HG02884 (cell line): Measurements from ENCODE around the gene C11orf21.

Experiments
- ATAC-seq: cut with Tn5 transposase; IDR thresholded peaks from one replicate; pipeline ENCODE4 v1.9.1; 2021; ENCODE audit warnings: mild to moderate bottlenecking, moderate library complexity; ENCODE audit not compliant: unreplicated experiment

C11orf21 gene

DNA sequence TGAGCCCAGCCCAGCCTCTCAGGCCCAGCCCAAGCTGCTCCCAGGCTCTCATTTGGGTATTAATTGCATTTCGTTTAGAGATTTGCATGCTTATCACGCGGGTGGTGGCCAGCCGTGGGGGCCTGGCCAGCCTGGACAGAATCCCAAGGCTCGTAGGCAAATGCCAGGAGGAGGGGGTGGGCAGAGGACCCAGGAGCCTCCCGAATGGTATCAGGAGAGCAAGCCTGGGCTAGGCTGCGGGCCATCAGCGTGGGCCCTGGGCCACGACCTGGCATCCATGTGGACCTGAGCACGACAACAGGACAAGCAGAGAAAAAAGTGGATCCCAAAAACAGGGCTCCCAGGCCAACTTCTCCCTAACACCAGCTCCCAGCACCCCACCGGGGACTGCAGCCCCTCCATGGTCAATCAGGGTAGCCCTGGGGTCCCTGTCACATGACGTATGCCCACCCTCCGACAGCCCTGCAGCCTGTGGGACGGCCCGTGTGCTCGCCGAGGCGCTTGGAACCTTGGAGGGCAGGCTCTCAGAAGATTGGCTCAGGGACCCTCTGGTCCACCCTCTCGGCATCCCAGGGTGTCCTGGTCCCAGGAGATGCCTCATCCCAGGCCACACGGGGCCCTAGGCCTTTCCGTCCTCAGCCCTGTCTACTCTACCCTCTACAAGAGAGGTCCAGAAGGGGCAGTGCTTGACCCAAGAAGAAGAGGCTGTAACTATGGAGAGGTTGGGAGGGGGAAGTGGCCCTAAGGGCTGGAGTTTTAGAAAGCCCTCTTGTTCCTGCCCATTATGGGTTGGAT is 40.1 kb downstream of the C11orf21 start:
- ATAC-seq, result no peak

GRCh38 chr11:2260491-2261364 is 41.0 kb downstream of the C11orf21 start:
- ATAC-seq, result no peak

GRCh38 chr11:2259897-2260451 is 41.7 kb downstream of the C11orf21 start:
- no peak for ATAC-seq

GRCh38 chr11:2259466-2259830 is 42.3 kb downstream of the C11orf21 start:
- no peak for ATAC-seq

DNA sequence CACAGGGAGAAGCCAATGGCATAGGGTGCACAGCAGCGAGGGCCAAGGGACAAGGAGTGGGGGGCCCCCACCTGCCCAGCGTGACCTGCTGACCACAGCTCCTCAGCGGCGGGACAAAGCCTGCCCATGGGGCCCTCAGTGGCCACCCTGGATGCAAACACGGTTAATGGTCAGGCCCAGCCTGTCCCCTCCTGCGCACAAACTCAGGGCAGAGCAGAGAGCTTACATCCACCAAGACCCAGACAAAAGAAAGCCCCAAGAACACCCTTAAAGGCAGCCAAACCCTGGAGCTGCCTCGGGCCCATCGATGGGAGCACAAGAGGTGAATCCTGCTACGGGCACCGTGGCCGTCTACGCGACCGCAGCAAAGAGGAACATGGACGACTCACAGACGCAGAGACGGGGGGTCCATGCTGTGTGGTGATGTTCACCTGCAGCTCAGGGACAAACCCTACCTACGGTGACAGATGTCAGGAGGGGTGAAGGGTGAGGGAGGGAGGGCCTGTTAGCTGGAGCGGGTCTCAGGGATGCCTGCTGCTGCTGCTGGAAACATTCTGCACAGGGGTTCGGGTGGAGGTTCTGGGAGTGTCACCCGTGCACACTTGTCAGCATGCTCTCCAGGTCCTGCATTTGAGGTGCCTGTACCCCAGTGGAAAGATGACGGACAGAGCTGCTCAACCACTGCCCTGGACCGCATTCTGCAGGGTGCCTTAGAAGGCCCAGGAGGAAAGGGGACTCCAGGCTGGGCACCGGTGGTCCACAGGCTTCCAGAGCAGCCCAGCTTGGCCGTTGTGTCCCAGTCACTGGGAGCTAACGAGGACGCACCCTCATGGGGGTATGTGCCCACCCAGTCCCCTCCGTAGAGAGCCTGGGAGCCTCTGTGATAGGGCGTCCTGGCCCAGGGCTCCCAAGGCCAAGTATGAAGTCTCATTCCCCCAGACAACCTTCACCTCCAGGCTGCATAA is 42.9 kb downstream of the C11orf21 start:
- no peak for ATAC-seq

DNA sequence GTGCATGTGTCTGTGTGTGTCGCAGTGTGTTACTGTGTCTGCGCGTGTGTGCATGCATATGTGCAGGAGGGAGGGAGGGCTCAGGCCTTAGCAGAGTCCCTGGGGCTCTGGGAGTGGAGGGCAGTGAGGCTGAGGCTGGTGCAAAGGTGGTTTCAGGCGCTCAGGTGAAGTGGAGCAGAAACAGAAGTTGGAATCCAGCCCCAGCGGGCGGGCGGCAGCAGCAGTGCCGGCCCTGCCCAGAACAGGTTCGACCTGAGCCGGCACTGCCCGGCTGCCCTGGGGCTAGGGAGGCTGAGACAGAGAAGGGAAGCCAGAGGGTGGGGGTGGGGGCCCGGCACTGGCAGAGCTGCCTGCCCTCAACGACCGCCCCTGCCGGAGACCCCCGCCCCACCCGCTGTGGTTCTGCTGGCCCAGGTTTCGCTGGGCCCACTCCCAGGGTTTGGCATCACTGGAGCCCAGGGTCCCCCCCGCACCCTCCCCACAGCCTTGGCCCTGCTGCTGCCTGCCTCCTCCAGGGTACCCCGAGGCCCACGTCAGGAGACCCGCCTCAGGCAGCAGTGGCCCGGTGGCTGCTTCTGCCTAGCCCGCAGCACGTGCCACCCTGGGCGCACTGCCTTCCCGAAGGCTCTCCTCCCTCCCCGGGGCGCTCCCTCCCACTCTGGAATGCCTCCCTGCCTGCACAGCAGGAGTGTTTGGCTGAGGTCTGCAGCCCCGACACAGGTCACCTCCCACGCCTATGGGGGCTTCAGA is 44.6 kb downstream of the C11orf21 start:
- ATAC-seq, result no peak

- ATAC-seq, result no peak
Measured at GRCh38 chr11:2256293-2256913, 45.3 kb downstream of the C11orf21 start.

- no peak for ATAC-seq
Measured at GRCh38 chr11:2252018-2252417, 49.7 kb downstream of the C11orf21 start.

- no peak for ATAC-seq
Measured at GRCh38 chr11:2251138-2251537, 50.6 kb downstream of the C11orf21 start.

- no peak for ATAC-seq
Measured at GRCh38 chr11:2250485-2250884, 51.2 kb downstream of the C11orf21 start.

DNA sequence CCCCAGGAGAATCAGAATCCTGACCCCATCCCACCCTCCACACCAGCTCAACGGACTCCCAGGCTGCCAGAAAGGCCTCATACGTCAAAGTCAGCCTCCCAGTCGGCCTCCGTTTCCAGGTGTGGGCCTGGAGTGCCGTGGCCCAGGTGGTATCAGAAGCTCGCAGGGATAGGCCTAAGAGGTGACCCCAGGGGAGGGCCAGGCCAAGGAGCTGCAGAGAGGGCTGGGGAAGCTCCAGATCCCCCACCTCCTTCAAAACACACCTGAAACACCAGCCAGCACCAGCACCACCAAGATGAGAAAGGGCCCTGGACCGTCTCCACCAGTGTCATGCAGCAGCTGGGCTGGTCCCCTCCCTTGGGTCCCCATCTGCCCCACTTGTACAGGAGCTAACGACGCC is 51.7 kb downstream of the C11orf21 start:
- no peak for ATAC-seq

DNA sequence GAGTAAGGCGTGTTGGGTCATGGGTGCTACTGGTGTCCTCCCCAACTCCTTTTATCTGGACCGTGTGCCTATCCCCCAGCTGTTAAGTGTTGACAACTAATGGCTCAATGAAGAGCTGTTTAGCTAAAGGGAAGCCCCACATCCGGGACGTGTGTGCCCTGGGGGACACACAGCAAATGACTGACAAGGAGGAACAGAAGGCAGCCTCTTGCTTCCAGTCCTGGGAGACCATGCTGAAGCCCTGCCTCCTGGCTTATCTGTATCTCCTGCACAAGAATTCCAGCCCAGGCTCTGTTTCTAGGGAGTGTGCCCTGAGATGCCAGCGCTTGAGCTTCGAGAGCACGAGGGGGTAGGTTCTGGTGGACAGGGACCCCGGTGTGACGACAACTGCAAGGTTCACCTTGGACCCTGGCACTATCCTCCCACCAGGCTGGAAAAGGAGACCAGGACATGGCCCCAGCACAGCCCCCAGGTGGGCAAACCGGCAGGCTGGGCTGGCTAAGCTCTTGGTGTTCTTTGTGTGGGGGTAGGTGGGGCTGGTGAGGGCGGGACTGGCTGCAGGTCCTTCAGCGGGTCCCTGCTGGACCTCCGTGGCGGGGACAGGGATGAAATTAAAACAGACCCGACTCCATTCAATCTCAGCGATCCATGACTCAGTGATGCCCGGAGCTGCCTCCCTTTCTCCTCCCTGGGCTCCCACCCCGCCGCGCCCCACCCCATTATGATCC is 52.4 kb downstream of the C11orf21 start:
- ATAC-seq, result no peak

DNA sequence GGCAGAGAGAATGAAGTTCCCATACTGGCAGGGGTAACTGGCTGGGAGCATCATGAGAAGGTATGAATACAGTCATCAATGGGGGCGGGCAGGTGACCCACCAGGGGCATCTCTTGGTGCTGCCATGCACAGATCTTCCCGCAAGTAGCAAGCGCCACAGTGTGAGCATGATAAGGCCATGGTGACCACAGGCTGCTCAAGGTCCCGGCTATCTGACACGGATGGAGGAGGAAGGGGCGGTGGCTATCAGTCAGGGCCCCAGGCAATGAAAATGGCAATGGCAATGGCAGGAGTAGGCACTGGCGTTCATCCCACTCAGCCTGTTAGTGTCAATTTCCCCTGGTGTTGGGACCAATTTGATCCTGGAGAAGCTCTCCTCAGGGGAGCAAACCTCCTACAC is 53.0 kb downstream of the C11orf21 start:
- no peak for ATAC-seq

DNA sequence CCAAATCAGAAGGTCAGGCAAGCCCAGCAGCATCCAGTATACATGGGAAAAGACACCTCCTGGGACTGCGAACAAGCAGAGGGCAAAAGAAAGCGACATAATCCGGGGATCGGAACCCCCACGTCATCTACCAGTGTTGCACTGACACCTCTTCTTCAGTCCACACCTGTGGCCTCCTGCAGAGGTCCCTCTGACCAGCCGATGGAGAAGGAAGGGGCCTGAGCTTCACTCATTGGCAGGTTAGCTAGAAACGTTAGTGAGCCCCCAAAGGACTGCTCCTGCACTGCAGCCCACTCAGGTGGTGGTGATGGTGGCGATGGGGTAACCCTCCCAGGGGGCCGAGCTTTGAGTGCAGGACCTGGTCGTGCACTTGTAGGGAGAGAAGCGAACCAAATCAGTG is 53.5 kb downstream of the C11orf21 start:
- no peak for ATAC-seq

- ATAC-seq, result no peak
Measured at GRCh38 chr11:2247496-2247895, 54.2 kb downstream of the C11orf21 start.
